MG63 (cell line): ENCODE results near the gene CDK1. TPM values are rescaled to one million over a fixed set of nuclear protein-coding genes. Genes with fewer than 3 reads are reported as not detected.

Source experiments
- DNase-seq: peaks from one replicate; pipeline ENCODE4 v3.0.0-alpha.2; 2020
- H3K27me3 ChIP-seq: fragments of 250-450 bp; sonication (Bioruptor Pico); 2 replicates; pipeline ENCODE4 v1.5.1; 2020; ENCODE audit warnings: mild to moderate bottlenecking, moderate library complexity
- H3K36me3 ChIP-seq: fragments of 250-450 bp; sonication (Bioruptor Pico); 2 replicates; pipeline ENCODE4 v1.5.1; 2020; ENCODE audit warnings: mild to moderate bottlenecking, moderate library complexity
- H3K4me3 ChIP-seq: fragments of 250-450 bp; sonication (Bioruptor Pico); 2 replicates; pipeline ENCODE4 v1.5.1; 2020; ENCODE audit warnings: mild to moderate bottlenecking, moderate library complexity
- H3K9me3 ChIP-seq: fragments of 250-450 bp; sonication (Bioruptor Pico); 2 replicates; pipeline ENCODE4 v1.5.1; 2020; ENCODE audit warnings: mild to moderate bottlenecking, moderate library complexity
- total RNA-seq: library from RNA; depleted of rRNA; stranded (reverse); fragments of >200 nt; shearing (Covaris generic); gene quantifications from 2 replicates; pipeline ENCODE4 v1.2.3, GENCODE V29; 2014; ENCODE audit warnings: low replicate concordance

Gene CDK1
- total RNA-seq, 1 experiment from 2014 or later, result 131 TPM

GRCh38 chr10:60759181-60759580 lies 19.1 kb upstream of the CDK1 start:
- H3K36me3 ChIP-seq, result no peaks in the 10 kb centered on the region
- no peak overlapping the region for H3K4me3 ChIP-seq
- DNase-seq, result no peak
- H3K27me3 ChIP-seq, result peaks cover 18% of the 10 kb centered on the region
- no peaks in the 10 kb centered on the region for H3K9me3 ChIP-seq

- Histone ChIP-seq H3K9me3 (no peaks in the 10 kb centered on the region), H3K27me3 (peaks cover 11% of the 10 kb centered on the region)
These were observed 17.5 kb upstream of the CDK1 start for GRCh38 chr10:60760711-60761210.

GRCh38 chr10:60762554-60762953 lies 15.7 kb upstream of the CDK1 start:
- DNase-seq, result no peak
- Histone ChIP-seq H3K9me3 (no peaks in the 10 kb centered on the region), H3K27me3 (peaks cover 8% of the 10 kb centered on the region), H3K36me3 (no peaks in the 10 kb centered on the region), H3K4me3 (no peak overlapping the region)

More at GRCh38 chr10:60760711-60761210, 17.5 kb upstream of the CDK1 start:
- no peak for DNase-seq
- no peaks in the 10 kb centered on the region for H3K36me3 ChIP-seq
- no peak overlapping the region for H3K4me3 ChIP-seq

- H3K27me3 ChIP-seq, result peaks cover 5% of the 10 kb centered on the region
- no peak overlapping the region for H3K4me3 ChIP-seq
- no peak for DNase-seq
- no peaks in the 10 kb centered on the region for H3K9me3 ChIP-seq
- H3K36me3 ChIP-seq, result no peaks in the 10 kb centered on the region
These were observed 10.9 kb upstream of the CDK1 start for GRCh38 chr10:60767424-60767823.

- no peak for DNase-seq
- Histone ChIP-seq H3K36me3 (no peaks in the 10 kb centered on the region), H3K27me3 (peaks cover 5% of the 10 kb centered on the region), H3K9me3 (no peaks in the 10 kb centered on the region), H3K4me3 (no peak overlapping the region)
These were observed 8.9 kb upstream of the CDK1 start for GRCh38 chr10:60769406-60769805.

DNA sequence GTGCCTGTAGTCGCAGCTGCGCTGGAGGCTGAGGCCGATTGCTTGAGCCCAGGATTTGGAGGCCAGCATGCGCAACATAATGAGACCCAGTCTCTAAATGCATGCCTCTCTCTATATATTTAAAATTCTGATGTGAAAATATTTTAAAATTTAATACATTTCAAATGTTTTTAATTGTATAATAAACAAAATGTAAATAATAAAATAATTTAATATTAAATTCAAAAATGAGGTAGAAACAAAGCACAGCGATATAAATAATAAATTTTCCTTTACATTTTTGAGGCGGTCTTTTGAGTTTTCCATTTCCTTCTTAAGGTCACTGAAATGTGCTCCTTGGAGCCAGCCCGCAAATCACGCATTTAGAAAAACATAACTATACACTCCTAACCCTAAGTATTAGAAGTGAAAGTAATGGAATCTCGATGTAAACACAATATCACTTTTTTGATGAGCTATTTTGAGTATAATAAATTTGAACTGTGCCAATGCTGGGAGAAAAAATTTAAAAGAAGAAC lies 523 bp upstream of the CDK1 start:
- Histone ChIP-seq H3K27me3 (no peaks in the 10 kb centered on the region), H3K9me3 (no peaks in the 10 kb centered on the region), H3K36me3 (peaks cover 32% of the 10 kb centered on the region), H3K4me3 (peak overlapping the region; percentile 72)
- DNase-seq, result no peak

- Histone ChIP-seq H3K9me3 (no peaks in the 10 kb centered on the region), H3K36me3 (peaks cover 45% of the 10 kb centered on the region), H3K27me3 (no peaks in the 10 kb centered on the region), H3K4me3 (peak overlapping the region; percentile 72)
- no peak for DNase-seq
These were observed 906 bp downstream of the CDK1 start for GRCh38 chr10:60778971-60779796.

- Histone ChIP-seq H3K9me3 (no peaks in the 10 kb centered on the region), H3K4me3 (peak overlapping the region; percentile 72; the same call in 1 of the 2 replicates), H3K36me3 (peaks cover 68% of the 10 kb centered on the region), H3K27me3 (no peaks in the 10 kb centered on the region)
- no peak for DNase-seq
These were observed 3.4 kb downstream of the CDK1 start for GRCh38 chr10:60781661-60782060.

- H3K27me3 ChIP-seq, result no peaks in the 10 kb centered on the region
- no peak overlapping the region for H3K4me3 ChIP-seq
- H3K36me3 ChIP-seq, result peaks cover 97% of the 10 kb centered on the region
- H3K9me3 ChIP-seq, result no peaks in the 10 kb centered on the region
- no peak for DNase-seq
These were observed 6.4 kb downstream of the CDK1 start for GRCh38 chr10:60784641-60785040.

DNA sequence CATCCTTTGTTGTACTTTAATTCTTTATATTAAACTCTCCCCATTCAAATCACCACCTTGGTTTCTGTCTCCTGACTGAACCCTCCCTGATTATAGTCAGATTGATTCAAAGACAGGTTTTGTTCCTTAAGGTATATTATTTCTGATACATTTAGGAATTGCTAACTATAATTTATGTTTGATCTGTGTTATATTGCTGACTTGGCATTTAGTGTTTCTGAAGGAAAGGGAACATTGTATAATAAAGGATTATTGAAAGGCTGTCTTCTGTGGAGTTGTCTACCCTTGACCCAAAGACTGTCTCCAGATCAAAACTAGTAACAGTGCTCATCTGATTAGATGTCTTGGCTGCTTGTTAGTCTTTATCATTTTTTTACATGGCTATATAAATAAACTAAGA lies 10.3 kb downstream of the CDK1 start:
- Histone ChIP-seq H3K36me3 (peaks cover 98% of the 10 kb centered on the region), H3K9me3 (no peaks in the 10 kb centered on the region), H3K27me3 (no peaks in the 10 kb centered on the region), H3K4me3 (no peak overlapping the region)
- DNase-seq, result no peak

DNA sequence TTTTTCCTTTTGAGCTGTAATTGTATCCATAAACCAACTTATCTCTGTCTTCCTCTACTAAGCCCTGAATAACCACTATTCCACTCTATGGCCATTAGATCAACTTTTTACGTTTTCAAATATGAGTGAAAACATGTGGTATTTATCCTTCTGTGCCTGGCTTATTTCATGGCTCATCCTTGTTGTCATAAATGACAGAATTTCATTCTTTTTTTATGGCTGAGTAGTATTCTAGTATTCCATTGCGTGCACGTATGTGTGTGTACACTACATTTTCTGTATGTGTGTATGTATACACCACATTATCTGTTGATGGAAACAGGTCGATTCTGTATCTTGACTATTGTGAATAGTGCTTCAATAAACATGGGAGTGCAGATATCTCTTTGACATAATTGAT lies 11.1 kb downstream of the CDK1 start:
- DNase-seq, result no peak
- H3K36me3 ChIP-seq, result peaks cover 97% of the 10 kb centered on the region

GRCh38 chr10:60794953-60795352 lies 16.7 kb downstream of the CDK1 start:
- Histone ChIP-seq H3K4me3 (no peak overlapping the region), H3K27me3 (no peaks in the 10 kb centered on the region), H3K36me3 (peaks cover 78% of the 10 kb centered on the region), H3K9me3 (no peaks in the 10 kb centered on the region)
- DNase-seq, result no peak

More for the DNA sequence above, 11.1 kb downstream of the CDK1 start:
- H3K4me3 ChIP-seq, result no peak overlapping the region
- H3K27me3 ChIP-seq, result no peaks in the 10 kb centered on the region
- no peaks in the 10 kb centered on the region for H3K9me3 ChIP-seq

- DNase-seq, result no peak
- H3K36me3 ChIP-seq, result peaks cover 71% of the 10 kb centered on the region
- H3K4me3 ChIP-seq, result no peak overlapping the region
- no peaks in the 10 kb centered on the region for H3K27me3 ChIP-seq
- no peaks in the 10 kb centered on the region for H3K9me3 ChIP-seq
These were observed 17.4 kb downstream of the CDK1 start for GRCh38 chr10:60795465-60796202.

- H3K9me3 ChIP-seq, result no peaks in the 10 kb centered on the region
- no peak for DNase-seq
- H3K27me3 ChIP-seq, result no peaks in the 10 kb centered on the region
- H3K36me3 ChIP-seq, result peaks cover 63% of the 10 kb centered on the region
- H3K4me3 ChIP-seq, result no peak overlapping the region
These were observed 18.2 kb downstream of the CDK1 start for GRCh38 chr10:60796481-60796880.

- DNase-seq, result no peak
- H3K9me3 ChIP-seq, result no peaks in the 10 kb centered on the region
- H3K36me3 ChIP-seq, result peaks cover 58% of the 10 kb centered on the region
- no peaks in the 10 kb centered on the region for H3K27me3 ChIP-seq
- H3K4me3 ChIP-seq, result no peak overlapping the region
These were observed 18.9 kb downstream of the CDK1 start for GRCh38 chr10:60797200-60797599.

DNA sequence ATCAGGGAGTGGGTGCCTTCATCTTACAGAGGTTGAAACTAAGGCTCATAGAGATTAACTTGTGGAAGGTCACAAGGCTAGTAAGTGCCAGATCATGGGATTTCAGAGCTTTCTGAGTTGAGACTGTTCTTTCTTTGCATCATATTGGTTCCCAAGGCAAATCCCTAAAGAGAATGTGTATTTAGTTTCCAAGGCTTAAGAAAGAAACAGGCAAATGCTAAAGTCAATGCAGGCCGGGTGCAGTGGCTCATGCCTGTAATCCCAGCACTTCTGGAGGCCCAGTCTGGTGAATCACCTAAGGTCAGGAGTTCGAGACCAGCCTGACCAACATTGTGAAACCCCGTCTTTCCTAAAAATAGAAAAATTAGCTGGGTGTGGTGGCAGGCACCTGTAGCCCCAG lies 19.8 kb downstream of the CDK1 start:
- no peaks in the 10 kb centered on the region for H3K9me3 ChIP-seq
- DNase-seq, result peak; percentile 36
- no peak overlapping the region for H3K4me3 ChIP-seq
- H3K36me3 ChIP-seq, result peaks cover 52% of the 10 kb centered on the region
- no peaks in the 10 kb centered on the region for H3K27me3 ChIP-seq

DNA sequence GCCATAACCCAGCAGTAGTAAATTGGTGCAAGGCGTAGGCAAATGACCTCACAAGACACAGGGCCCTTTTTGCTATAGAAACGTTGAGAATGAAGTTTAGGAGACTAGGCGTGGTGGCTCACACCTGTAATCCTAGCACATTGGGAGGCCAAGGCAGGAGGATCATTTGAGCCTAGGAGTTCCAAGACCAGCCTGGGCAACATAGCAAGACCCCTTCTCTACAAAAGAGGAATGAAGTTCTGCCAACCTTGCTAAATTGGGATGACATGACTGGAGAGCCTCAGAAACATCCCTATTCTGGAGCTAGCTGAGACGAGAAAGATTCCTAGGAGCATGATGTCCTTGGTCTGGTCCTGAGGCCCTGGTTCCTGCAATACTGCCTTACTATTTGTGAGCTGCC lies 20.6 kb downstream of the CDK1 start:
- H3K27me3 ChIP-seq, result no peaks in the 10 kb centered on the region
- DNase-seq, result no peak
- no peaks in the 10 kb centered on the region for H3K9me3 ChIP-seq
- H3K36me3 ChIP-seq, result peaks cover 43% of the 10 kb centered on the region
- H3K4me3 ChIP-seq, result no peak overlapping the region
